Endothelial cell of hepatic sinusoid (primary cell): ENCODE measurements around the gene ITGB5.

Source experiments
- in situ Hi-C: cut with HindIII; loops from 2 replicates; pipeline ENCODE4 v1.10.0; 2017; ENCODE audit warnings: low sequenced_read_pairs

The ITGB5 gene

DNA sequence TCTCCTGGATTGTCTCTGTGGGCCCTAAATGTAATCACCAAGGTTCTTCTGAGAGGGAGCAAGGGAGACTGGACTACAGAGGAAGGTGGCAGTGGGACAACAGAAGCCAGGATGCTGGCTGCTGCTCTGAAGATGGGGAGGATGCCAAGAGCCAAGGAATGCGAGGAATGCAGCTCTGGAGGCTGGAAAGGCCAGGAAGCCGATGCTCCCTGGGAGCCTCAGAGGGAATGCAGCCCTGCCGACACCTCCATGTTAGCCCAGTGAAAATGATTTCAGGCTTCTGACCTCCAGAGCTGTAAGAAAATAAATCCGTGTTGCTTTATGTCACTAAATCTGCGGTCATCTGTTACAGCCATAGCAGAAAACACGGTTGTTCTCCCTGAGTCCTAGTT, 112.8 kb downstream of the ITGB5 start:
- in situ Hi-C loops: loop anchor here (25.0 kb wide), 1 partner anchor 438 kb away; the partner anchor contains the start of gene SLC12A8

DNA sequence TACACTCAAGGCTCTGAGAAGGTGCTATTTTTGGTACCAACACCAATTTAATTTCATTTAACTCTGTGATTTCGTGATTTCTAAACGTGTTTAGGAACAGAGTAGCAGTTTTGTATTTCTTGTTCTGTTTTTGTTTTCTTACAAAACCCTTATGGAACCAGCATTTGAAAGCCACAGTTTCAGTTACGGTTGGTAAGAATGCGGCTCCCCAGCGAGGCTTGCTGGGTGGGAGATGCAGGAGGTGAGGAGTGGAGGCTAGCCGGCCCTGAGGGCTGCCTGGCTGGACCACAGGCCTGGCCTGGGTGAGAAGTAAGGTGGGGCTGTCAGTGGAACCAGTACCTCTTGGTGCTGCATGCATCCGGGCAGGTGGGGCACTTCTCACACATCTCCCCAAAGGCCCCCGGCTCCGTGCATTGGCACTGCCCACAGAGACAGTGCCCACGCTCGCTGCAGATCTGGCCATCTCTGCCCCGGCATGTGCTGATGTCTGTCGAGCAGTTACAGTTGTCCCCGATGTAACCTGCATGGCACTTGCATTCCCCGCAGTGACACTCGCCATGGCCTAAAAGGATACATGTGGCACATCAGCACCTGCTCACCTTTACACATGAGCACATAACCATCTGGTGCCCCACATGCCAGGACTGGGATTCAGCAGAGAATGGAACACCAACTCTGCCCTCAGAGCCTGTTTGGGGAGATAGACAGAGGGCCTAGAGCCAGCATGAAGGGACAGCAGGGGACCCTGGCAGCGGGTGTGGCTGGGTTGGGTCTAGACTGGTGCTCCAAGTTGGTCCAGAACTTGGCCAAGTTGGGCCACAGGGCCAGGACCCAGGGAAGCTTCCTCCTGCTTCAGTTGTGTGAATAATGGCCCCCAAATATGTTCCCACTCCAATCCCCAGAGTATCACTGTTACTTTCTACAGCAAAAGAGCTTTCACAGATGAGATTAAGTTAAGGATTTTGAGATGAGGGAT, 113.5 kb downstream of the ITGB5 start:
- in situ Hi-C loops: loop anchor here (25.0 kb wide), 1 partner anchor 439 kb away; the partner anchor contains the start of gene SLC12A8

DNA sequence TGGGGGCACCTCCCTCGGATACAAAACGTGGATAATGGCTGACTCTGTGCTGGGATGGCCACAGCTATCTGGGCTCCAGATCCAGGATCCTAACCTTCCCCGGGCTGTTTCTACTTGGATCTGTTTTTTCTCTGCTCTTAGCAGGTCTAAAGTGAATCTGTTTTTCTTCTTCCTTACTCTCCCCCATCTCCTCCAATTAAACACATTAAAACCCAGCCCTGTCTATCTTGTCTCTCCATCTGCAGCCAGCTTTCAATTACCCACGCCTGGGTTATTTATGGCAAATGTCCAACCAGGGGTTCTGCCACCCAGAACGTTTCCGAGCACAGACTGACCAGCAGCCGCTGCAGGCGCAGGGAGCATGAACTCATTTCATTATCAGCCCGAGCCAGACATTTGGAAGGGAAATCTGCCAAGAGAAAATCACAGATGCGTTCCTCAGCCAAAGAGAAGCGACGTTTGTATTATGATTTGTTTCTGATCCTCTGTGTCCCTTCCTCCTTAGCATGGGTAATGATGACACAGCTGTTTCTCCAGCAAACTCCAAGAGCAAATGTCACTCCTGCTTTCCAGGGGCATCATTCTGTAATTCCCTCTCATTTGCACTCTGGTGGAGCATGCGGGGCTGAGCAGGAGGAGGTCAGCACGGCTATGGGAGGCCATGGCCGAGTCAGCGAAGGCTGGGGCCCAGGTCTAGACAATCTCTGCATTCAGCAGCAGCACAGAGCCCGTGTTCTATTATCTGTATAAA, 114.9 kb downstream of the ITGB5 start:
- in situ Hi-C loops: loop anchor here (25.0 kb wide), 1 partner anchor 440 kb away; the partner anchor contains the start of gene SLC12A8

DNA sequence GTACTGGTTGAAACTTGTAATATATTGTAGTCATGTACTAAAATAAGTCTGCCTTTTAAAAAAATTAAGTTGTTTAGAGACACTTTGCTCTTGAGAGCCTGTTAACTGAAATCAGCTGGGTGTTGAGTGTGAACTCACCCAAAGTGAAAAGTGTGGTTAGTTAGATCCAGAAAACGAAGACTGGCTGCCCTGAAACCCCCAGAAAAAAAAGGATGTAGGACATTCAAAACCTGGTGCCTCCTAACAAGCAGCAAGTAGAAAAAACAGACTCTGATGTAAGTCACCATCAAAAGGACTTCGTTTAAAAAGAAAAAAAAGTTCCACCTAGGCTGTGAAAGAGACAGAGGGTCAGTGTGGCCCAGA, 116.1 kb downstream of the ITGB5 start:
- in situ Hi-C loops: loop anchor here (25.0 kb wide), 1 partner anchor 441 kb away; the partner anchor contains the start of gene SLC12A8

DNA sequence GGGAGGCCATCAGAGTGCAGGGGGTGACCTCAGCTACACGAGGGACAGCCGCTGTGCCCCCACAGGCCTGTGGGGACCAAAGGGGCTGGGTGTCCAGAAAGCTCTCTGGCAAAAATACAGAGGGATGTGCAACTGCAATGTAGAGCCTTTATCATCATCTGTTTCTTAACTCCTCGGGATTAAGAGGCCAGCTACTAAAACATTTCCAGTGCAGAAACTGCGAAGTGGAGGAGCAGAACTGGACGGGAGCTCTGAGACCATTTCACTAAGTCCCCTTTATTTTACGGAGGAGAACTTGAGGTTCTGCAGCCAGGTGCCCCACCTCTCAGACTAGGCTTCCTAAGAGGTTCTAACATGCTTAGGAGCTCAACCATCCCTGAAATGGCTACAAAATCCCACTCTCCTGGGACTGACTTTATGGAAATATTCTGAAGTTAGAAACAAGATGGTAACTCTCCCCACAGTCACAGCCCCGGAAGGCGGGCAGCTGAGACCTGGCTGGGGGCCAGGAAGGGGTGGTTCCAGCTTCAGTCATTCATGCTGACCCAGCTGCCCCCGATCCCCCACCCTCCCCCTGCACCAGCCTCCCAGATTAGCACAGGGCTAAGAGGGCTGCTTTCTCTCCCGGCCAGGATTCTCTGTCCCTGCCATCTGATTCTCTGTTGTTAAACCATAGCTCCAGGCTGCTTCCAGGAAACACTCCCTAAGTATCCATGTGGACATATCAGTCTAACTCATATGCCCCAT, 116.7 kb downstream of the ITGB5 start:
- in situ Hi-C loops: loop anchor here (25.0 kb wide), 1 partner anchor 442 kb away; the partner anchor contains the start of gene SLC12A8

DNA sequence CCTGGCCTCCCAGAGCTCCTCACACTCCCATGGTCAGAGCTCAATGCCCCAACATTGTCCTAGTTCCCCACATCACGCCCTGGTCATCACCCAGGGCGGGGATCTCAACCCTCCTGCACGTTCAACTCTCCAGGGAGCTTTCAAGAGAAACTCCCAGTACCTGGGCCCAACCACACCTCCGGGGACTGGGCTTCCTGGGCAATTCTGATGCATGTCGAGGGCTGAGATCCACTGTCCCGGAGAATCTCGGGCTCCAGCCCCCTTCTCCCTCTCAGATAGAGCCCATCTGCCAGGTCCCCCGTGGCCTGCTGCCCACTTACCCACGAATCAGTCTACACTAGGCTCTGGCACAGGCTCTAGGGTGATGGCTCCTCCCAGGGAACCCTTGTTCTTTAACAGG, 117.7 kb downstream of the ITGB5 start:
- in situ Hi-C loops: loop anchor here (10.0 to 25.0 kb wide), 2 partner anchors 105 to 443 kb away; partner anchors contain the start of gene SLC12A8

DNA sequence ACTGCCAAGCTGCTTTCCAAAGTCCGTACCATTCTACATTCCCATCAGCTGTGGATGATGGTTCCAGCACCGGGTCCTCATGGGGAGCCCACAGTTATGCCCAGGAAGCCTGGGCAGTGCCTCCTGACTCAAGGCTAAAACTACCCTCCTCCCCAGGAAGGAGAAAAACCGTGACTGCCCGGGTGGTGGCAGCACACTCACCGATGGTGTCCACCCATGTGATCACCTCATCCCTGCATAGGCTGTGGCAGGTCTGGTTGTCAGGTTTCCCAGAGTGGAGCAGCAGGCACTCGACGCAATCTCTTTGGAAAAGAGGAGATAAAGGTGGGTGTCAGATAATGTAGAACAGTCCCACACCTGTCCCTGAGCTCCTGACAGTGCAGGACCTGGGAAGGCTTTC, 118.4 kb downstream of the ITGB5 start:
- in situ Hi-C loops: loop anchor here (10.0 to 25.0 kb wide), 2 partner anchors 106 to 443 kb away; partner anchors contain the start of gene SLC12A8

DNA sequence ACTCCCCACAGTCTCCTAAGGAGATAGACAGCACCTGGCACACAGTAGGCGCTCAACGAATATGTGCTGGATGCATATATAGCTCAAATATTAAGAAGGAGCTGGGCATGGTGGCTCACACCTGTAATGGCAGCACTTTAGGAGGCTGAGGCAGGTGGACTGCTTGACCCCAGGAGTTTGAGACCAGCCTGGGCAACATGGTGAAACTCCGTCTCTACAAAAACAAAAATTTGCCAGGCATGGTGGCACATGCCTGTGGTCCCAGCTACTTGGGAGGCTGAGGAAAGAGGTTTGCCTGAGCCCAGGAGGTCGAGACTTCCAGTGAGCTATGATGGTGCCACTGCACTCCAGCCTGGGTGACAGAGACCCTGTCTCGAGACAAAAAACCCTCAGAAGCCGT, 119.5 kb downstream of the ITGB5 start:
- in situ Hi-C loops: loop anchor here (10.0 to 25.0 kb wide), 2 partner anchors 107 to 445 kb away; partner anchors contain the start of gene SLC12A8

DNA sequence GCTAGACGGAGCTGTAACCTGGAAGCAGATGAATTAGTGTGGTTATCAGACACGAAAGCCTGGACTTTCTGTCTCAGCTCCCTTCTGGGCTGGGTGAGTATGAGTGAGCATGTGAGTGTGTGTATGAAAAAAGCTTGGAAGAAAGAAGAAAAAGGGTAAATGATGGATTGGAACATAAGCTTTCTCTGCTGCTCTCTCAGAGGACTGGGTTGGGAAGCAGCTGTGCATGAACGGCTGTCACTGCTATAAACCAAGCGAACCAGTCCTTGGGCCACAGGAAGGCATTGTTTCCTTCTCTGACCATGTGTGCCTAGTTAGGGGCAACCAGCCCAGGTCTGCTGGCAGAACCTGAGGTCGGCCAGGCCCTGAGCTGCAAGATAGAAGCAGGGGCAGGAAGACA, 119.9 kb downstream of the ITGB5 start:
- in situ Hi-C loops: loop anchor here (10.0 to 25.0 kb wide), 2 partner anchors 108 to 445 kb away; partner anchors contain the start of gene SLC12A8

DNA sequence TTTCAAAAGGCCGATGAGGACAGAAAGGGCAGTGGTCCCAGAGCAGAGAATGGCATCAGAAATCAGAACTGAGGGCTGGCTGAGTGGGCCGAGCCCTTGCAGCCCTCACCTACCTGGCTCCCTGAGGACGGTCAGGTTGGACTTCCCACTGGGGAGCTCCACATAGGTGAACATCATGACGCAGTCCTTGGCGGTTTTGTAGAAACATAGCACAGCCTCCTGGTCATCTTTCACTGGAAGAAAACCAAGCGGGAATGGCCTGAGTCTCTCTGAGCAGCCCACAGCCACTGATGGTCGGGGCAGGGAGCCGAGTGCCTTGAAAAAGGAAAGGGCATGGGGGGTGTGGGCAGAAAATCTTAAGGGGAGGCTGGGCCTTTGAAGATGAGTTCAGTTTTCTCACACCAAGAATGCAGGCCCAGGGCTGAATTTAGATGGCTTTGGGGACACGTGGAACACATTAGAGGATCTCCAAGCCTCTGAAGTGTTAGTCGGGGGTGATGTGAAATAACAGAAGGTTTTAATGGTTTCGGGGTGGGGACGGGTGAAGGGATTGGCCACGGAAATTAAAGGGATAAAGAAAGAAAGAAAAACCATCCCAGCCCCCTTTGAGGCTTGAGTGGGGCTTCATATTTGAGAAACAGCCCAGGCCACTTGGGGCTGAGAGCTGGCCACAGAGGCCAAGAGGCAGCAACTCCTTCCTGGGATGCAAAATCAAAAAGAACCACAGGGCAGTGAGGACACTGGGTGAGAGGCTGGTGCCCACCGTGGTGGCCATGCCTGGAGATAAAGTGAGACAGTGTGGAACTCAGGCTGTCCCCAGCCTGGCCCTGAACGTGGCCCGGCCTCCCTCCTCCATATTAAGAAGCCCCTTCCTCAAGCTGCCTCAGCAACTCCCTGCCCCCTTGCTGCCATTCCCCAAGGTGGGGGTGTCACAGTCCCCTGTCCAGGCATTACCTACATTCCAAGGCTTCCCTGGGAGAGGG, 120.8 kb downstream of the ITGB5 start:
- in situ Hi-C loops: loop anchor here (10.0 to 25.0 kb wide), 2 partner anchors 108 to 446 kb away; partner anchors contain the start of gene SLC12A8

DNA sequence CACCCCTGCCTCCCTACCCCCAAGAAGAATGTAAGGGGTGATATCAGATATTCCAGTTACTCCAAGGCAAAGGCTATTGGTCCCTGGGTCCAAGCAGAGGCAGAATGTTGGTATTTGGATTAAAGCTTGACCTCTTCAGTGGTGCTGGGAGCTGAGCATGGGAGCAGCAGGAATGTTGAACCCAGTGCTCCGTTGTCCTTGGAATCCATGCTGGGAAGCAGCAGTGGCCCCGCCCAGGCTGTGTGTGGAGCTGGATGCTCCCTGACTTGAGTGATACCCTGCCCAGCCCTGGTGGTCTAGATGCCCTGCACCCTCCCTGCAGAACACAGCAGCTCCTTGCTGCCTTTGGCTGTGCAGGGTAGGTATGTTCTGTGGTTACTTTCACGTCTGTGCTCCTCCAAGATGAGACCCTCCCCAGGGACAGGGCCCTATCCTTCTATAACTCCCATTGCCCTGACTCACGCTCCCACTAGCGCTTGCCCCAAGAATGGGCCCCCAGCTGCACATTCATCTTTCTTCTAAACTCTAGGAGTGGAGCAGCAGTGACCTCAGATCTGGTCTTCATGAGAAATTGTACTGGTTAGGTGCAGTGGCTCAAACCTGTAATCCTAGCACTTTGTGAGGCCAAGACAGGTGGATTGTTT, 121.8 kb downstream of the ITGB5 start:
- in situ Hi-C loops: loop anchor here (10.0 to 25.0 kb wide), 2 partner anchors 109 to 447 kb away; partner anchors contain the start of gene SLC12A8

DNA sequence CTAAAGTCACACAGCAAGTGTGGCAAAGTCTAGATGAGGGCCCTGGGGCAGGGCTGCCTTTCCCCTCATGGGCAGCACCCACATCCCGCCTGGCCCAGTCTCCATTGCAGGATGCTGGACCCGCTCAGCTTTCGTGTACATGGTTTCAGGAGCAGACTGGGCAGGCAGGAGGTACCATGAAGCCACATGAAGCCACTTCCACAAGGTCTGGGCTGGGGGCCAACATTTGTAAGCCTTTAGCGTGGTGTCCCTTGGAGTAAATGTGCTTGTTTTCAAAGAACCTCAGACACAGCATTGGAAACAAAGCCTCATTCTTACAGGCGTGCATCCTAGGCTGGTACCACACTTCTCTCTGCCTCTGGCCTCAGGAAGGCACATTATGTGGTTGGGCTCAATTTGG, 122.4 kb downstream of the ITGB5 start:
- in situ Hi-C loops: loop anchor here (10.0 to 25.0 kb wide), 2 partner anchors 110 to 448 kb away; partner anchors contain the start of gene SLC12A8

DNA sequence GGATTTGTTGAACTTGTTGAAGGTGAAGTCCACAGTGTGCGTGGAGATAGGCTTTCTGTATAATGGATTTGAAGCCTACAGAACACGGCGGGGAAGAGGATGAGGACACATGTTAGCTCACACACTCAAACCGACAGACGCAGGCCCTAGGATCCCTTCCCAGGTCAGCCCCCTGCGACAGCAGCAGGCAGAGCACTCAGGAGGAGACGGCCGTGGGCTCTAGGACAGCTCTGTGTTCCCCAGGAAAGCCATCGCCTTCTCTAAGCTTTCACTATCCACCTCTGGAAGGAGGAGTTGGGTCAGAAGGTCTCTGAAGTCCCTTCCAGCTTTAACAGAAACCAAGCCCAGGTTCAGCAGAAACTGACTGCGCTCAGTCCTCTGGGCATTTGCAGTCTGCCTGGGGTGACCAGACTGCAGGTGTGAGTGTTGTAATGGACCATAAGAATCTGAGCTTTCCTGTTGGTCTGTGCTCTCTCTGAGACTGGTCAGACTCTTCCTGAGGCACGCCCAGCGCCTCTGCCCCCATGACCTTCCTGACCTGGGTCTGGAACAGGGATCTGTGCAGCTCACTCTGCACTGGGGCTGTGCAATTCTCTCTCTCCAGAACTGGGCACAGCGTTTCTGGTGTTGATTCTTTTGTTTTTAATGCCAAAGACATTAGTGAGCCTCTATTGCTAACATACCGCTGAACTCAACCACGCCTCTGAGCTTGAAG, 123.4 kb downstream of the ITGB5 start:
- in situ Hi-C loops: loop anchor here (10.0 to 25.0 kb wide), 2 partner anchors 111 to 448 kb away; partner anchors contain the start of gene SLC12A8

DNA sequence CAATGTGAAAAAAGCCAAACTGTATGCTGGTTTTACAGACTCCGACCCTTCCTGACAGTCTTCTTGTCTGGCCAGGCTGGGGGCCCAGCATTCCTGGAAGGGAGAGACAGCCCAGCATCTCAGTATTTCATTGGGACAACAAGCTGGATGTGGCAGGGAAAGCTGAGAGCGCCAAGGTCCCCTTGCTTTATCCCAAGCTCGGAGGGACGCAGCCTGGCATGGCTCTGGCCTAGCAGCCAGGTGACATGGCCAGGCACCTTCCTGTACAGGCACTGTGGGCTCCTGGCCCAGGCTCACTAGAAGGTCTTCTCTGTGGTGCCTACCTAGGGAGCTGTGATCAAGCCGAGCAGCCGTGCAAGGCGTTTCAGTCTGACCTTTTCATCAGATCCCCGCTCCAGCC, 124.0 kb downstream of the ITGB5 start:
- in situ Hi-C loops: loop anchor here (10.0 to 25.0 kb wide), 2 partner anchors 112 to 449 kb away; partner anchors contain the start of gene SLC12A8

DNA sequence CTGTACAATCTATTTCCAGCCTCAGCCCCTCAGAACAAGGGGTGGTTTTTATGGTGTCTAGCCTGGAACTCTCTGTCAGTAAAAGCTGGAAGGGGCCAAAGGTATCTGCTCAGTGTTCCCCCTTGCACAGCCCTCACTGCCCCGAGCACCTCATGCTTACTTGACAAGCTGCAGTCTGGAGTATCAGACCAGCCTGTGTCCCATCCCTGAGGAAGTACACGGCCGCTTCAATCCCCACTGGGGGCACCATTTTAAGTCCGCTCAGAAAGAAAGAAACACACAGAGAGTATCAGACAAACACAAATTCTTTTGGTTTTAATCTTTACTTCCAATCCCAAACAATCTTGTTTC, 124.5 kb downstream of the ITGB5 start:
- in situ Hi-C loops: loop anchor here (10.0 to 25.0 kb wide), 2 partner anchors 112 to 450 kb away; partner anchors contain the start of gene SLC12A8

DNA sequence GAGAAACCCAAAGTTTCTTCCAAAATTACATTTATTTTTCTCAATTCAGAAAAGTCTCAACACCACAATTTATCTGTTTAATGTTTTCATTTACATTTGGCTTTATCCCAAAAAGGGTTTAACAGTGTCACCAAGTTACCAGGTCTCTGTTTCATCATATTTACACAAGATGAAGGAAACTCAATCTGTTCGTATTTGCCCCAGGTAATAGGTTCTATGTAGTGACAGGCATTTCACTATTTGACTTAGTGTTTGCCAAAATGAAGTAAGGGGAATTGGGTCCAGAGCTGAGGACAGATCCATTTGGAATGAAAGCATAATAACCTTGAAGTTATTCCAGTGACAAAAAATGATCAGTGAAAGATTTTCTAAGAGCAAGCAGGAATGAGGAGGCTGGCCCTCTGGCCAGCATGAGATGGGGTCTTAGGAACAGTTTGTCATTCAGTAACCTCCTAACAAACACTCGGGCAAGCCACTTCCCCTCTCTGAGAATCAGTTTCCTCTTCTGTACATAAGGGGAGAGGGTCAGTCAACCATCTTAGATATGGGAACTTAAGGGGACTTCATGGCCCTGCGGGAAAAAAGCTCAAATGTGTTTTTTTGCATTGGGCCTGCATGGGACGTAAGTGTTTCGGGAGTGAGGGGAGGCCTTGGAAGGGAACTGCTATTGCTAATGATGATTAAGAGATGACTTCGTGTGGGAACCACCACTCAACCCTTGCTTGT, 125.1 kb downstream of the ITGB5 start:
- in situ Hi-C loops: loop anchor here (10.0 to 25.0 kb wide), 2 partner anchors 113 to 450 kb away; partner anchors contain the start of gene SLC12A8
